K562 (cell line): Measurements from ENCODE around the gene DPH2. TPM values are rescaled to one million over a fixed set of nuclear protein-coding genes. Genes with fewer than 3 reads are reported as not detected.
A peak's percentile ranks its signal among the peaks of the same experiment; 100 is the strongest.

ENCODE experiments used
- CBFA2T3 ChIP-seq: fragments of 450-650 bp; IDR thresholded peaks from 2 replicates; pipeline ENCODE4 v1.6.1; 2017
- CHCHD3 ChIP-seq: fragments of 250-450 bp; sonication (Bioruptor Pico); IDR thresholded peaks from 2 replicates; pipeline ENCODE4 v2.1.2; 2022; ENCODE audit warnings: mild to moderate bottlenecking
- HNRNPK ChIP-seq: fragments of 200-400 bp; formaldehyde crosslinking; IDR thresholded peaks from one replicate; pipeline ENCODE4 v1.6.1; 2018; ENCODE audit warnings: mild to moderate bottlenecking, low read depth, low read length; ENCODE audit not compliant: poor library complexity, severe bottlenecking
- POLR2G ChIP-seq: fragments of 200-400 bp; formaldehyde crosslinking; IDR thresholded peaks from 2 replicates; pipeline ENCODE4 v1.6.1; 2017; ENCODE audit warnings: low read depth, mild to moderate bottlenecking, antibody characterized with exemption, low read length, moderate library complexity
- PRMT5 ChIP-seq: sonication (generic); formaldehyde crosslinking; IDR thresholded peaks from 2 replicates; pipeline ENCODE4 v1.5.0; 2020; ENCODE audit warnings: missing genetic modification reagents
- SAFB ChIP-seq: fragments of 200-400 bp; formaldehyde crosslinking; IDR thresholded peaks from 2 replicates; pipeline ENCODE4 v1.6.1; 2017; ENCODE audit warnings: low read depth, low read length, borderline replicate concordance
- TGIF2 ChIP-seq: sonication (generic); formaldehyde crosslinking; IDR thresholded peaks from 2 replicates; pipeline ENCODE4 v1.8.1; 2022; ENCODE audit warnings: mild to moderate bottlenecking, missing genetic modification reagents, moderate library complexity
- ZNF274 ChIP-seq: IDR thresholded peaks from 2 replicates; pipeline ENCODE4 v1.6.1; 2011; ENCODE audit warnings: low read depth, mild to moderate bottlenecking, low read length, moderate library complexity, borderline replicate concordance
- ZNF408 ChIP-seq: fragments of 250-450 bp; sonication (Bioruptor Pico); IDR thresholded peaks from 2 replicates; pipeline ENCODE4 v1.4.0; 2020; ENCODE audit warnings: low read depth, mild to moderate bottlenecking, moderate library complexity
- polyA plus RNA-seq, 8 experiments: library from polyadenylated mRNA; depleted of rRNA in 4 of 8; stranded (reverse) in 5 of 8; unstranded in 3 of 8; fragments of >200 nt; fragmentation: Nextera tagmentation in 2 of 8; fragmentation: Illumina TruSeq in 1 of 8; extraction: Ambion mirVana in 2 of 8; extraction: Trizol in 1 of 8; gene quantifications; 2 replicates each; pipeline versions ENCODE4 v1.2.1 to v1.2.3, GENCODE V29; 2011 to 2014; ENCODE audit warnings: inconsistent platforms in 1 of 8, missing spikeins in 1 of 8
- total RNA-seq, 7 experiments: library from RNA; depleted of rRNA in 6 of 7; stranded (reverse); fragments of >200 nt in 6 of 7; fragmentation: Illumina TruSeq in 2 of 7; extraction: Trizol in 2 of 7; gene quantifications; 2 replicates each; pipeline versions ENCODE4 v1.2.1 to v1.2.3, GENCODE V29; 2011 to 2021; ENCODE audit warnings: low replicate concordance in 1 of 7
- TF ChIP-seq, protein P1 (sequence below): sonication (generic); formaldehyde crosslinking; IDR thresholded peaks from 2 replicates; pipeline ENCODE4 v1.8.0; 2023; ENCODE audit warnings: mild to moderate bottlenecking, missing genetic modification reagents
- TF ChIP-seq, protein P2 (sequence below): fragments of 250-450 bp; sonication (Bioruptor Pico); IDR thresholded peaks from 2 replicates; pipeline ENCODE4 v1.5.0; 2021; ENCODE audit warnings: mild to moderate bottlenecking, moderate library complexity
- TF ChIP-seq, protein P3 (sequence below): sonication (generic); formaldehyde crosslinking; IDR thresholded peaks from 2 replicates; pipeline ENCODE4 v1.8.0; 2023; ENCODE audit warnings: missing genetic modification reagents, mild to moderate bottlenecking, borderline replicate concordance
- TF ChIP-seq, protein P4 (sequence below): fragments of 250-450 bp; sonication (Bioruptor Pico); IDR thresholded peaks from 2 replicates; pipeline ENCODE4 v1.9.0; 2021; ENCODE audit warnings: mild to moderate bottlenecking, inconsistent platforms

Gene DPH2
- total and polyA plus RNA-seq, 9 of the 15 experiments (the other 6 are each of a cell fraction or from before 2014, with no cell fraction given), result 17.9 to 94.1 (median 68.1) TPM

DNA sequence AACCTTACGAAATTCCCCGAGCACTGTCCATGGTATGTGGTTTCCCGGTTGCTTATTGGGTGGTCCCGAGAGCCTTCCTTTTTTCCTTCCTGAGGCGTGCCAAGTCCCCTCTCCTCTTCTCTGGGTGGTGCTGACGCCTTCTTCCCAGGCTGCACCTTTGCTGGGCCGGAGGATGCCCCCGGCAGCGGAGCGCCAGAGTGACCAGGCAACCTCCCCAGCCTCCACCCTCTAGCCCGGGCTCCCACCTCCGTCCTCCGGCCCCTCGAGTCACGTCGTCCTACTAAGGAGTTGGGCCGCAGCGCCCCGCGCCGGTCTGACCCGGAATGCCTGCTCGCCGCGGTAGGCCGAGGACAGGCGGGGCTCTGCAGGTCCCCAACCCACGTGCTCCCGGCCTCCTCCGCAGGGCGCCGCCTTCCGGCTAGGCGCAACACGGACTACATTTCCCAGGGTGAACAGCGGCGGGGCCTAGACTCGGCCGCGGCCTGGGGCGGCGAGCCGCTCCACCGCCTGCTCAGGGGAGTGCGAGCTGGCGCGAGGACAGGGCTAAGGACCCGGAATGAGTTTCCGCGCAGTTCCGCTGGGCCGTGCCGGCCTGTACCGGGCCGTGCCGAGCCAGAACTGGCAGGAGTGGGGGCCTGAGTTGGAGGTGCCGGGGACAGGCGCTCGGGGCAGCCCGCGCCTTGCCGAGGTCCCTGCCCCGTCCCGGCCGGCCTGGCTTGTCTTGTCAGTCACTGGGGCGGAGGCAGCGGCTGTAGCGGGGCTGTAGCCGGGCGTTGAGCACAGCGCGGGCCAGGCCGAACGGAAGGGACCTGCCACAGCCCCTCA lies 23.4 kb upstream of the DPH2 start, which contains the start of gene IPO13 (continued):
- peak; percentile 97 for TF ChIP-seq POLR2G
- TF ChIP-seq, protein P1, sequence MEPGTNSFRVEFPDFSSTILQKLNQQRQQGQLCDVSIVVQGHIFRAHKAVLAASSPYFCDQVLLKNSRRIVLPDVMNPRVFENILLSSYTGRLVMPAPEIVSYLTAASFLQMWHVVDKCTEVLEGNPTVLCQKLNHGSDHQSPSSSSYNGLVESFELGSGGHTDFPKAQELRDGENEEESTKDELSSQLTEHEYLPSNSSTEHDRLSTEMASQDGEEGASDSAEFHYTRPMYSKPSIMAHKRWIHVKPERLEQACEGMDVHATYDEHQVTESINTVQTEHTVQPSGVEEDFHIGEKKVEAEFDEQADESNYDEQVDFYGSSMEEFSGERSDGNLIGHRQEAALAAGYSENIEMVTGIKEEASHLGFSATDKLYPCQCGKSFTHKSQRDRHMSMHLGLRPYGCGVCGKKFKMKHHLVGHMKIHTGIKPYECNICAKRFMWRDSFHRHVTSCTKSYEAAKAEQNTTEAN (CRISPR knock-in tag), result no peak
- no peak for TF ChIP-seq ZNF408
- TF ChIP-seq, protein P2, sequence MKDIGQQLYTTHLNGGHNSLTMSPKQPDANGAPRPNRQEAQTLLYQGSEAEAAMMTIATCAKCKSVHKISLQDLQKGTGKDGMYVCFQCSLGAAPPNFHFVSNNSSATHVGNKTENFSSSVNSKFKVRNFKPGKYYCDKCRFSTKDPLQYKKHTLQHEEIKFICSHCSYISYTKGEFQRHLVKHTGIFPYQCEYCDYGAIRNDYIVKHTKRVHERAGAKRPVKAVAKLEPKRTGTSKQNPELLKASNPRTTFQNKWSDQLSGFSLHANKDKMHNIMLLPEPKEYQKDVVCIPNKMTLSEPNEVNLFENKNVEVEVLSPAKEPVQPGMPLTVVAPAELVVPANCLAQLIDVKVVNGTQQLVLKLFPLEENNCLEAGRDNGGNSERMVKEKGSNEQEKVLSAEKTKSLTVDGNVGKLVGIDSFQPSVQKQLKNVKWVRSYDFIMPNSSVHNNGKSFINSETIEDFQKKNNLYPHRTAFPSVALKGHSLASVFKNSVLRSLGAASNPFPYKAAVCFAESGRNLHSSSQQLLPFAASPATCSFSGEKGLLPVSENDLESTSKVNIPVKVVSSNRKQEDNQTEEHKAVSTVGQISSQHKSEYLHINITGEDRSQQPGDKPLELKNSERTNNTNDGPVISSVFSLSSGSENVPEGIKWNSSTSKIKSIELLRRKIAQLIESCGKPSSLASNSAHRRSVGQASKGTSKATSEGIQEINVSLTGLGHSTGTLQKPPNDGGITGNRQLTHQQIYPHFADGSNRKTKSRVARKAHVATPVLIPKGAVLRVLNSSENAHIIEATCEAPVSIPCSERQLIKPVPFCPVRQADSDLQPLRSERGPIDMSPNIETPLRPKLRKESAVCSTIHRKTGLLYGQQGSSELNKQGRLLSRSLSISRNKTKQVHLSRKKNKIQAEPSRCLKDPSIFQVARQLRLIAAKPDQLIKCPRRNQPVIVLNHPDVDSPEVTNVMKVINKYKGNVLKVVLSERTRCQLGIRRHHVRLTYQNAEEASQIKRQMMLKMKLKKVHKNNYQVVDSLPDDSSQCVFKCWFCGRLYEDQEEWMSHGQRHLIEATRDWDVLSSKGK (CRISPR knock-in tag), result no peak
- TF ChIP-seq TGIF2 (CRISPR knock-in tag), result 0 out of 2 replicates have a peak, but pooled peaks have one; percentile 71
- no peak for TF ChIP-seq CHCHD3 (CRISPR knock-in tag)
- no peak for TF ChIP-seq SAFB
- no peak for TF ChIP-seq PRMT5
- no peak for TF ChIP-seq ZNF274
- TF ChIP-seq, protein P3, sequence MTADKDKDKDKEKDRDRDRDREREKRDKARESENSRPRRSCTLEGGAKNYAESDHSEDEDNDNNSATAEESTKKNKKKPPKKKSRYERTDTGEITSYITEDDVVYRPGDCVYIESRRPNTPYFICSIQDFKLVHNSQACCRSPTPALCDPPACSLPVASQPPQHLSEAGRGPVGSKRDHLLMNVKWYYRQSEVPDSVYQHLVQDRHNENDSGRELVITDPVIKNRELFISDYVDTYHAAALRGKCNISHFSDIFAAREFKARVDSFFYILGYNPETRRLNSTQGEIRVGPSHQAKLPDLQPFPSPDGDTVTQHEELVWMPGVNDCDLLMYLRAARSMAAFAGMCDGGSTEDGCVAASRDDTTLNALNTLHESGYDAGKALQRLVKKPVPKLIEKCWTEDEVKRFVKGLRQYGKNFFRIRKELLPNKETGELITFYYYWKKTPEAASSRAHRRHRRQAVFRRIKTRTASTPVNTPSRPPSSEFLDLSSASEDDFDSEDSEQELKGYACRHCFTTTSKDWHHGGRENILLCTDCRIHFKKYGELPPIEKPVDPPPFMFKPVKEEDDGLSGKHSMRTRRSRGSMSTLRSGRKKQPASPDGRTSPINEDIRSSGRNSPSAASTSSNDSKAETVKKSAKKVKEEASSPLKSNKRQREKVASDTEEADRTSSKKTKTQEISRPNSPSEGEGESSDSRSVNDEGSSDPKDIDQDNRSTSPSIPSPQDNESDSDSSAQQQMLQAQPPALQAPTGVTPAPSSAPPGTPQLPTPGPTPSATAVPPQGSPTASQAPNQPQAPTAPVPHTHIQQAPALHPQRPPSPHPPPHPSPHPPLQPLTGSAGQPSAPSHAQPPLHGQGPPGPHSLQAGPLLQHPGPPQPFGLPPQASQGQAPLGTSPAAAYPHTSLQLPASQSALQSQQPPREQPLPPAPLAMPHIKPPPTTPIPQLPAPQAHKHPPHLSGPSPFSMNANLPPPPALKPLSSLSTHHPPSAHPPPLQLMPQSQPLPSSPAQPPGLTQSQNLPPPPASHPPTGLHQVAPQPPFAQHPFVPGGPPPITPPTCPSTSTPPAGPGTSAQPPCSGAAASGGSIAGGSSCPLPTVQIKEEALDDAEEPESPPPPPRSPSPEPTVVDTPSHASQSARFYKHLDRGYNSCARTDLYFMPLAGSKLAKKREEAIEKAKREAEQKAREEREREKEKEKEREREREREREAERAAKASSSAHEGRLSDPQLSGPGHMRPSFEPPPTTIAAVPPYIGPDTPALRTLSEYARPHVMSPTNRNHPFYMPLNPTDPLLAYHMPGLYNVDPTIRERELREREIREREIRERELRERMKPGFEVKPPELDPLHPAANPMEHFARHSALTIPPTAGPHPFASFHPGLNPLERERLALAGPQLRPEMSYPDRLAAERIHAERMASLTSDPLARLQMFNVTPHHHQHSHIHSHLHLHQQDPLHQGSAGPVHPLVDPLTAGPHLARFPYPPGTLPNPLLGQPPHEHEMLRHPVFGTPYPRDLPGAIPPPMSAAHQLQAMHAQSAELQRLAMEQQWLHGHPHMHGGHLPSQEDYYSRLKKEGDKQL (CRISPR knock-in tag), result no peak
- TF ChIP-seq CBFA2T3, result peak; percentile 18; the same call in 1 of the 2 replicates
- TF ChIP-seq, protein P4, sequence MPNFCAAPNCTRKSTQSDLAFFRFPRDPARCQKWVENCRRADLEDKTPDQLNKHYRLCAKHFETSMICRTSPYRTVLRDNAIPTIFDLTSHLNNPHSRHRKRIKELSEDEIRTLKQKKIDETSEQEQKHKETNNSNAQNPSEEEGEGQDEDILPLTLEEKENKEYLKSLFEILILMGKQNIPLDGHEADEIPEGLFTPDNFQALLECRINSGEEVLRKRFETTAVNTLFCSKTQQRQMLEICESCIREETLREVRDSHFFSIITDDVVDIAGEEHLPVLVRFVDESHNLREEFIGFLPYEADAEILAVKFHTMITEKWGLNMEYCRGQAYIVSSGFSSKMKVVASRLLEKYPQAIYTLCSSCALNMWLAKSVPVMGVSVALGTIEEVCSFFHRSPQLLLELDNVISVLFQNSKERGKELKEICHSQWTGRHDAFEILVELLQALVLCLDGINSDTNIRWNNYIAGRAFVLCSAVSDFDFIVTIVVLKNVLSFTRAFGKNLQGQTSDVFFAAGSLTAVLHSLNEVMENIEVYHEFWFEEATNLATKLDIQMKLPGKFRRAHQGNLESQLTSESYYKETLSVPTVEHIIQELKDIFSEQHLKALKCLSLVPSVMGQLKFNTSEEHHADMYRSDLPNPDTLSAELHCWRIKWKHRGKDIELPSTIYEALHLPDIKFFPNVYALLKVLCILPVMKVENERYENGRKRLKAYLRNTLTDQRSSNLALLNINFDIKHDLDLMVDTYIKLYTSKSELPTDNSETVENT (CRISPR knock-in tag), result peak; percentile 43
- TF ChIP-seq HNRNPK, result no peak
